Left ventricle myocardium superior (tissue), 1 donor: ENCODE data around the gene VGLL1. TPM values are rescaled to one million over a fixed set of nuclear protein-coding genes. Genes with fewer than 3 reads are reported as not detected.

Experiments
- microRNA-seq: library from miRNA; unstranded; fragments of <30 nt; microRNA quantifications from one replicate; pipeline ENCODE4 v1.2.0, GENCODE V29; 2020; ENCODE audit warnings: borderline number of aligned reads
- total RNA-seq: library from RNA; stranded (reverse); fragmentation: NEBNext Ultra II Directional; extraction: Animal tissue kit (Norgen Biotek cat#: 25700); gene quantifications from one replicate; pipeline ENCODE4 v1.2.1, GENCODE V29; 2021
- donor health status: DM: no; HTN: yes; CAD: no; lungs with severe emphysema.

Gene VGLL1
- total RNA-seq, 1 donor from 2014 or later = not detected

Small RNA genes within 50 kb of the gene (microRNA-seq; reads per million reads assigned to microRNA genes)
- not detected for gene MIR934

Other genes with a start within 250 kb of the VGLL1 start
- gene ADGRG4, start 231.3 kb upstream of the VGLL1 start, total RNA-seq = not detected
- not detected for gene BRS3, start 44.3 kb upstream of the VGLL1 start, total RNA-seq
- gene HTATSF1, start 34.6 kb upstream of the VGLL1 start, total RNA-seq = 58.7 TPM
- gene CD40LG, start 115.9 kb downstream of the VGLL1 start, total RNA-seq = 0.15 TPM
- 44.2 TPM for gene ARHGEF6, start 248.7 kb downstream of the VGLL1 start, total RNA-seq